Measurements from ENCODE around the gene SLC35B2.

DNA sequence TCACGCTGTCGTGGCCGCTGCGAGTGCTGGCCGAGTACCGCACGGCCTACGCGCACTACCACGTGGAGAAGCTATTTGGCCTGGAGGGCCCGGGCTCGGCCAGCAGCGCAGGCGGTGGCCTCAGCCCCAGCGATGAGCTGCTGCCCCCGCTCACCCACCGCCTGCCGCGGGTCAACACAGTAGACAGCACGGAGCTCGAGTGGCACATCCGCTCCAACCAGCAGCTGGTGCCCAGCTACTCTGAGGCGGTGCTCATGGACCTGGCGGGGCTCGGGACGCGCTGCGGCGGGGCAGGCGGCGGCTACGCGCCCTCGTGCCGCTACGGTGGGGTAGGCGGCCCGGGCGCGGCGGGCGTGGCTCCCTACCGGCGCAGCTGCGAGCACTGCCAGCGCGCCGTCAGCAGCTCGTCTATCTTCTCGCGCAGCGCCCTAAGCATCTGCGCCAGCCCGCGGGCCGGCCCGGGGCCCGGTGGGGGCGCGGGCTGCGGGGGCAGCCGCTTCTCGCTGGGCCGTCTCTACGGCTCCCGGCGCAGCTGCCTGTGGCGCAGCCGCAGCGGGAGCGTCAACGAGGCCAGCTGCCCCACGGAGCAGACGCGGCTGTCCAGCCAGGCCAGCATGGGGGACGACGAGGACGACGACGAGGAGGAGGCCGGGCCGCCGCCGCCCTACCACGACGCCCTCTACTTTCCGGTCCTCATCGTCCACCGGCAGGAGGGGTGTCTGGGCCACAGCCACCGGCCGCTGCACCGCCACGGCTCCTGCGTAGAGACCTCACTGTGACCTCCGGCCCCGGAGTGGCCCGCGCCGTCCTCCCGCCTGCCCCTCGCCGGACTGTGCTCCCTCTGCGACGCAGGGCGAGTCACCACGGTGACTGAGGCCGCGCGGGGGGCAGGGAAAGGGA lies 18.7 kb upstream of the SLC35B2 start:
- TF ChIP-seq, protein P1, sequence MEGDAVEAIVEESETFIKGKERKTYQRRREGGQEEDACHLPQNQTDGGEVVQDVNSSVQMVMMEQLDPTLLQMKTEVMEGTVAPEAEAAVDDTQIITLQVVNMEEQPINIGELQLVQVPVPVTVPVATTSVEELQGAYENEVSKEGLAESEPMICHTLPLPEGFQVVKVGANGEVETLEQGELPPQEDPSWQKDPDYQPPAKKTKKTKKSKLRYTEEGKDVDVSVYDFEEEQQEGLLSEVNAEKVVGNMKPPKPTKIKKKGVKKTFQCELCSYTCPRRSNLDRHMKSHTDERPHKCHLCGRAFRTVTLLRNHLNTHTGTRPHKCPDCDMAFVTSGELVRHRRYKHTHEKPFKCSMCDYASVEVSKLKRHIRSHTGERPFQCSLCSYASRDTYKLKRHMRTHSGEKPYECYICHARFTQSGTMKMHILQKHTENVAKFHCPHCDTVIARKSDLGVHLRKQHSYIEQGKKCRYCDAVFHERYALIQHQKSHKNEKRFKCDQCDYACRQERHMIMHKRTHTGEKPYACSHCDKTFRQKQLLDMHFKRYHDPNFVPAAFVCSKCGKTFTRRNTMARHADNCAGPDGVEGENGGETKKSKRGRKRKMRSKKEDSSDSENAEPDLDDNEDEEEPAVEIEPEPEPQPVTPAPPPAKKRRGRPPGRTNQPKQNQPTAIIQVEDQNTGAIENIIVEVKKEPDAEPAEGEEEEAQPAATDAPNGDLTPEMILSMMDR (IDR thresholded peaks at IDR 0.05), result no peak
- TF ChIP-seq POLR2AphosphoS5 (IDR thresholded peaks at IDR 0.05) (no peak), POLR2A (IDR thresholded peaks at IDR 0.05) (no peak)
